NAMALWA (cell line): Measurements from ENCODE around the gene TINAGL1.
A peak's percentile ranks its signal among the peaks of the same experiment; 100 is the strongest.

Experiments
- DNase-seq: peaks from one replicate; pipeline ENCODE4 v3.0.0-alpha.2; 2015; ENCODE audit warnings: low spot score

Gene TINAGL1

GRCh38 chr1:31576201-31576669, at the start of gene TINAGL1:
TSS of gene TINAGL1 (plus strand) at chr1:31576515. CDS start at chr1:31577149, 634 bp downstream.
- DNase-seq, result no peak

- no peak for DNase-seq
Observed at GRCh38 chr1:31529999-31530684, 46.2 kb upstream of the TINAGL1 start.

- DNase-seq, result no peak
Observed at GRCh38 chr1:31531177-31531999, 44.9 kb upstream of the TINAGL1 start.

- no peak for DNase-seq
Observed at GRCh38 chr1:31532173-31532572, 44.1 kb upstream of the TINAGL1 start.

- DNase-seq, result no peak
Observed at GRCh38 chr1:31535561-31535960, 40.8 kb upstream of the TINAGL1 start.

- DNase-seq, result no peak
Observed at GRCh38 chr1:31539329-31539728, 37.0 kb upstream of the TINAGL1 start.

GRCh38 chr1:31541194-31541593, 35.1 kb upstream of the TINAGL1 start:
- no peak for DNase-seq

GRCh38 chr1:31545927-31546540, 30.3 kb upstream of the TINAGL1 start:
- no peak for DNase-seq

- no peak for DNase-seq
Observed at GRCh38 chr1:31548534-31548906, 27.8 kb upstream of the TINAGL1 start.

- DNase-seq, result peak; percentile 96
Observed at GRCh38 chr1:31548907-31549808, 27.2 kb upstream of the TINAGL1 start.

GRCh38 chr1:31549809-31550620, 26.3 kb upstream of the TINAGL1 start:
- DNase-seq, result peak; percentile 40

GRCh38 chr1:31551208-31551607, 25.1 kb upstream of the TINAGL1 start:
- no peak for DNase-seq

GRCh38 chr1:31552489-31552888, 23.8 kb upstream of the TINAGL1 start:
- no peak for DNase-seq

GRCh38 chr1:31556481-31557006, 19.8 kb upstream of the TINAGL1 start:
- DNase-seq, result peak; percentile 40

- no peak for DNase-seq
Observed at GRCh38 chr1:31559715-31560114, 16.6 kb upstream of the TINAGL1 start.

GRCh38 chr1:31560394-31560793, 15.9 kb upstream of the TINAGL1 start:
- no peak for DNase-seq

- DNase-seq, result no peak
Observed at GRCh38 chr1:31562707-31563360, 13.5 kb upstream of the TINAGL1 start.

- DNase-seq, result no peak
Observed at GRCh38 chr1:31564606-31564989, 11.7 kb upstream of the TINAGL1 start.

- DNase-seq, result no peak
Observed at GRCh38 chr1:31567956-31568570, 8.3 kb upstream of the TINAGL1 start.
